ENCODE data around the gene FAM193B. TPM values are rescaled to one million over a fixed set of nuclear protein-coding genes. Genes with fewer than 3 reads are reported as not detected.

FAM193B gene
- 75.8 and 81.0 TPM in 2 replicates for total RNA-seq

DNA sequence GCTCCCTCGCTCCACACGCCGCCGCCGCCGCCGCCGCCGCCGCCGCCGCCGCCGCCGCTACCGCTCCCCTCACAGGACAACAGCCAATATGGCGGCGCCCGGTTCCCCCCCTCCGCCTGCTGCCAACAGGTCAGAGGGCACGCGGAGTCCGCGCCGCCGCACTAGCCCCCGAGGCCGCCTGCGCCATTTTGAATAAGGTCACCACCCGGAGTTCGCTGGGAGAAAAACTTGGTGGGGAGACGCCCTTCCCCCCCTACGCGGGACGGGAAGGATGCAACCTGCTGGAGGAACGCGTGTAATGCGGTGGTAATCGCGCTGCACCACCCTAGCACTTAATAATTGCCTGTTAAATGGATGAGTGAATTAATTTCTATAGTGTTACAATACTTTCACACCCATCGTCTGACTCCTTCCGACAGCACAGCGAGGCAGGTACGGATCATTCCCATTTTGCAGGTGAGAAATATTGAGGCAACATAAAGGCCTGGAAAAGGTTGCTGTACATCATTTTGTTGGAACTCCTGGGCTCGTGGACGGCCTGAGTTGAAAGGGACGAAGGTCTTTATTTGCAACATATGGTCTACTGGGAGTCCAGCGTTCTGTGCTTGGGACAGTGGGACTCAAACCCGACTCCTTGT lies at the start of gene FAM193B:
FAM193B (minus strand) TSS at position 90 of the 638 bp plus-strand sequence. CDS start 105 bp downstream, outside the sequence.
- Mint-ChIP-seq H3K27ac (peak within 1 kb of the TSS; percentile 58), H3K27me3 (ENCODE audit: low read depth) (no peaks in the 10 kb centered on the region), H3K9me3 (no peaks in the 10 kb centered on the region), H3K36me3 (ENCODE audit: low read depth) (peaks cover 16% of the 10 kb centered on the region), H3K4me3 (ENCODE audit: low read depth) (peak within 1 kb of the TSS; percentile 82), H3K4me1 (ENCODE audit: low read depth) (peaks cover 32% of the 10 kb centered on the region)
- intact Hi-C loops (cut with micrococcal nuclease), result loop anchor here (1.0 to 2.0 kb wide), 2 partner anchors 38 kb away; partner anchors contain the start of genes DDX41 and TMED9
- peak; percentile 94 for DNase-seq (ENCODE audit: low spot score)

DNA sequence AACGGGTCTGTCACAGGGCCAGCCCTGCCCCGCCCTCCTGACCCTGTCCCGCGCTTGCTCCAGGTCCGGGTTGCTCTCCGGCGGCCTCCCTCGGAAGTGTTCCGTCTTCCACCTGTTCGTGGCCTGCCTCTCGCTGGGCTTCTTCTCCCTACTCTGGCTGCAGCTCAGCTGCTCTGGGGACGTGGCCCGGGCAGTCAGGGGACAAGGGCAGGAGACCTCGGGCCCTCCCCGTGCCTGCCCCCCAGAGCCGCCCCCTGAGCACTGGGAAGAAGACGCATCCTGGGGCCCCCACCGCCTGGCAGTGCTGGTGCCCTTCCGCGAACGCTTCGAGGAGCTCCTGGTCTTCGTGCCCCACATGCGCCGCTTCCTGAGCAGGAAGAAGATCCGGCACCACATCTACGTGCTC lies 49.8 kb upstream of the FAM193B start:
- H3K9me3 Mint-ChIP-seq, result no peaks in the 10 kb centered on the region

GRCh38 chr5:177603631-177604030 lies 49.3 kb upstream of the FAM193B start:
- Mint-ChIP-seq H3K36me3 (ENCODE audit: low read depth) (peaks cover 4% of the 10 kb centered on the region), H3K4me3 (ENCODE audit: low read depth) (no peak overlapping the region), H3K9me3 (no peaks in the 10 kb centered on the region), H3K27me3 (ENCODE audit: low read depth) (no peaks in the 10 kb centered on the region), H3K27ac (no peak overlapping the region), H3K4me1 (ENCODE audit: low read depth) (peaks cover 10% of the 10 kb centered on the region)
- no peak for DNase-seq (ENCODE audit: low spot score)
- intact Hi-C loops (cut with micrococcal nuclease), result no loop called here

More for the DNA sequence above, 49.8 kb upstream of the FAM193B start:
- H3K36me3 Mint-ChIP-seq (ENCODE audit: low read depth), result peaks cover 4% of the 10 kb centered on the region
- no peak overlapping the region for H3K4me3 Mint-ChIP-seq (ENCODE audit: low read depth)
- intact Hi-C loops (cut with micrococcal nuclease), result no loop called here
- peaks cover 8% of the 10 kb centered on the region for H3K4me1 Mint-ChIP-seq (ENCODE audit: low read depth)
- H3K27ac Mint-ChIP-seq, result no peak overlapping the region
- no peaks in the 10 kb centered on the region for H3K27me3 Mint-ChIP-seq (ENCODE audit: low read depth)
- DNase-seq (ENCODE audit: low spot score), result no peak

- DNase-seq (ENCODE audit: low spot score), result no peak
- Mint-ChIP-seq H3K36me3 (ENCODE audit: low read depth) (peaks cover 8% of the 10 kb centered on the region), H3K4me1 (ENCODE audit: low read depth) (peaks cover 14% of the 10 kb centered on the region), H3K9me3 (no peaks in the 10 kb centered on the region), H3K27me3 (ENCODE audit: low read depth) (no peaks in the 10 kb centered on the region), H3K4me3 (ENCODE audit: low read depth) (no peak overlapping the region), H3K27ac (no peak overlapping the region)
- intact Hi-C loops (cut with micrococcal nuclease), result no loop called here
These were observed 48.1 kb upstream of the FAM193B start for GRCh38 chr5:177602458-177602830.

DNA sequence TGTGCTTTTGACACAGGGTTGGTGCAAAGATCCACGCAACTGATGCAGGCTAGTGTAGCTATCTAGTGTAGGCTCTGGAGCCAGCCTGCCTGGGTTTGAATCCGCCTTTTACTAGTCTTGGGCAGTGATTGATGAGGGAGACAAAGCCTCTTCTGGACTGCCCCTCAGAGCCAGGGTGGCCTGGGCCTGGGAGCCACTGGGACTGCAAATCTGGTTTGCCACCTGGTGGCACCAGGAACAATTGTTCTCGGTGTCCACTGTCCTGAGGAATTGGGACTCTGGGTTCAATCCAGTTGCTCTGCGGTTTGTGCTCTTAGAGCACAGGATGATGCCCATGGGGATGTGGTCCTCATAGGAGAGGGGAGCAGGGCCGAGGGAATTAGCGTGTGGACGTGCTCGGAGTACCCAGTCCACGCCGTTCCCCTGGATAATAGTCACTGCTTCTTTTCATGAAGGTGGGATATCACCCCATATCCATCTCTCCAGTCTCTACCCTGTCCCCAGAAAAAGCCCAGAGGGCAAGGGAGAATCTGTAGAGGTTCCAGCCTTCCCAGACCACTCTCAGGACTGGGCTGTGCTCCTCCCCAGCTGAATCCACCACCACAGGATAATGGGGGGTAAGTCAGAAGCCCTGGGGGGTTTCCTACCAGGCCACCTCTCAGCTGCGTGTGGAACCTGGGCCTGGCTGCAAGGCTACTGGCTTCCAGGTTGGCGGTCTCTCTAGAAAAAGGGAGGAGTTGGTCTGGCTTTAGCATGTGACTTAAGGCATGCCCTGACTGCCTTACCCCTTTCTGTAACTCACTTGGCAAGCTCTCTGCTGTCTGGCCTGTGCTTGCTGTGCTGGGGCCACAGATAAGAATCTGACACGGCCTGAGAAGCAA lies 47.5 kb upstream of the FAM193B start:
- Mint-ChIP-seq H3K27me3 (ENCODE audit: low read depth) (no peaks in the 10 kb centered on the region), H3K4me1 (ENCODE audit: low read depth) (peaks cover 14% of the 10 kb centered on the region), H3K36me3 (ENCODE audit: low read depth) (peaks cover 9% of the 10 kb centered on the region), H3K9me3 (no peaks in the 10 kb centered on the region), H3K4me3 (ENCODE audit: low read depth) (peak overlapping the region; percentile 92), H3K27ac (no peak overlapping the region)
- intact Hi-C loops (cut with micrococcal nuclease), result loop anchor here (2.0 kb wide), 1 partner anchor 85 kb away; the partner anchor contains the start of gene DDX41
- DNase-seq (ENCODE audit: low spot score), result no peak

GRCh38 chr5:177601126-177601525 lies 46.8 kb upstream of the FAM193B start:
- DNase-seq (ENCODE audit: low spot score), result no peak
- Mint-ChIP-seq H3K36me3 (ENCODE audit: low read depth) (peaks cover 12% of the 10 kb centered on the region), H3K27ac (peak overlapping the region; percentile 83), H3K27me3 (ENCODE audit: low read depth) (no peaks in the 10 kb centered on the region), H3K9me3 (no peaks in the 10 kb centered on the region), H3K4me3 (ENCODE audit: low read depth) (peak overlapping the region; percentile 92), H3K4me1 (ENCODE audit: low read depth) (peaks cover 14% of the 10 kb centered on the region)
- intact Hi-C loops (cut with micrococcal nuclease), result loop anchor here (2.0 kb wide), 1 partner anchor 84 kb away; the partner anchor contains the start of gene DDX41

- DNase-seq (ENCODE audit: low spot score), result no peak
- Mint-ChIP-seq H3K4me1 (ENCODE audit: low read depth) (peaks cover 14% of the 10 kb centered on the region), H3K27ac (peak overlapping the region; percentile 83), H3K4me3 (ENCODE audit: low read depth) (peak overlapping the region; percentile 92), H3K9me3 (no peaks in the 10 kb centered on the region), H3K27me3 (ENCODE audit: low read depth) (no peaks in the 10 kb centered on the region), H3K36me3 (ENCODE audit: low read depth) (peaks cover 18% of the 10 kb centered on the region)
- intact Hi-C loops (cut with micrococcal nuclease), result loop anchor here (1.0 to 2.0 kb wide), 2 partner anchors 8 to 84 kb away; partner anchors contain the start of genes DDX41 and TMED9
These were observed 46.2 kb upstream of the FAM193B start for GRCh38 chr5:177600508-177601018.

- Mint-ChIP-seq H3K4me3 (ENCODE audit: low read depth) (peak within 1 kb of the TSS; percentile 92), H3K27ac (peak within 1 kb of the TSS; percentile 83), H3K4me1 (ENCODE audit: low read depth) (peaks cover 14% of the 10 kb centered on the region), H3K36me3 (ENCODE audit: low read depth) (peaks cover 22% of the 10 kb centered on the region), H3K9me3 (no peaks in the 10 kb centered on the region), H3K27me3 (ENCODE audit: low read depth) (no peaks in the 10 kb centered on the region)
- DNase-seq (ENCODE audit: low spot score), result peak; percentile 79
- intact Hi-C loops (cut with micrococcal nuclease), result loop anchor here (1.0 to 10.0 kb wide), 3 partner anchors 8 to 605 kb away; partner anchors contain the start of genes DDX41, HNRNPAB and TMED9
These were observed 45.6 kb upstream of the FAM193B start, which contains the start of gene B4GALT7 for GRCh38 chr5:177599731-177600507. B4GALT7 (plus strand) TSS chr5:177600132; CDS start chr5:177600211, 79 bp downstream.

- DNase-seq (ENCODE audit: low spot score), result no peak
- intact Hi-C loops (cut with micrococcal nuclease), result loop anchor here (10.0 kb wide), 1 partner anchor 606 kb away; the partner anchor contains the start of gene HNRNPAB
- H3K4me1 Mint-ChIP-seq (ENCODE audit: low read depth), result peaks cover 14% of the 10 kb centered on the region
- H3K27me3 Mint-ChIP-seq (ENCODE audit: low read depth), result no peaks in the 10 kb centered on the region
- peaks cover 36% of the 10 kb centered on the region for H3K36me3 Mint-ChIP-seq (ENCODE audit: low read depth)
- H3K4me3 Mint-ChIP-seq (ENCODE audit: low read depth), result peak overlapping the region; percentile 74
- H3K9me3 Mint-ChIP-seq, result no peaks in the 10 kb centered on the region
- H3K27ac Mint-ChIP-seq, result peak overlapping the region; percentile 38
These were observed 44.1 kb upstream of the FAM193B start for GRCh38 chr5:177598477-177598876.

- Mint-ChIP-seq H3K4me1 (ENCODE audit: low read depth) (peaks cover 18% of the 10 kb centered on the region), H3K27me3 (ENCODE audit: low read depth) (no peaks in the 10 kb centered on the region), H3K27ac (no peak overlapping the region), H3K36me3 (ENCODE audit: low read depth) (peaks cover 52% of the 10 kb centered on the region), H3K4me3 (ENCODE audit: low read depth) (no peak overlapping the region), H3K9me3 (no peaks in the 10 kb centered on the region)
- no peak for DNase-seq (ENCODE audit: low spot score)
- intact Hi-C loops (cut with micrococcal nuclease), result loop anchor here (10.0 kb wide), 1 partner anchor 608 kb away; the partner anchor contains the start of gene HNRNPAB
These were observed 42.4 kb upstream of the FAM193B start for GRCh38 chr5:177596775-177597238.

DNA sequence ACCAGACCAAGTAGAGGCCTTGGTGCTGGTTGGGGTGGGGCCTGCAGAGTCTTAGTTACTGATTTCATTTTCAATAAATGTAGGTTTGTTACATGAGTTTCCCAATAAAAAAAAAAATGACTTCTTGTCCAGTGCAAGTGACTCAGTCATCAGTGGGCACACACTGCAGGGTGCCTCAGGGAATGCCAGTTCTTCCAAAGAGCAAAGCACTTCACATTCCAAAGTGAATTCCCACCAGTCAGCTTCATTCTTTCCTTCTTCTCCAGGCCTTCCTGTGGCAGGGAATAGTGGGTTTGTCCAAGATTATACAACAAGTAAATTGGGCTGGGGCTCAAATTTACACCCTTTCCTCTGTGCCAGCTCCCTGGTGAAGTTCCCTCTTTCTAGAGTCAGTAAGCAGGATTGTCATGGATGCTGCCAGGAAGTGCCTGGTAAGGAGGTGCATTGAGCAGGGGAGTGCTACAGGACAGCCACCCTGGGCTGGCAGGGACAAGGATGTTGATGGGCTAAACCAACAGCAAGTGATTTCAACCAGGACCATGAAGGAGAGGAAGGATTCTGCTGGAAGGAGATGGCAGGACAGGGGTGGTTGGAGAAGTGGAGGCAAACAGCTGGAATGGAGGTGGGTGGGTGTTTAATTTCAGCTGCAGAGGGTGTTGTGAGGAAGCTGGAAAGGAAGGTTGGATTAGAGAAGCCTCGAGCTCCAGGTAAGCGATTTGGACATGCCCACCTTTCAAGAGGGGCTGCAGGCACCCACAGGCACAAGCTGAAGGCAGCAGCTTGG lies 41.8 kb upstream of the FAM193B start:
- no peak for DNase-seq (ENCODE audit: low spot score)
- peaks cover 52% of the 10 kb centered on the region for H3K36me3 Mint-ChIP-seq (ENCODE audit: low read depth)
- H3K27ac Mint-ChIP-seq, result no peak overlapping the region
- peaks cover 24% of the 10 kb centered on the region for H3K4me1 Mint-ChIP-seq (ENCODE audit: low read depth)
- no peaks in the 10 kb centered on the region for H3K27me3 Mint-ChIP-seq (ENCODE audit: low read depth)
- no peak overlapping the region for H3K4me3 Mint-ChIP-seq (ENCODE audit: low read depth)
- no peaks in the 10 kb centered on the region for H3K9me3 Mint-ChIP-seq
- intact Hi-C loops (cut with micrococcal nuclease), result loop anchor here (10.0 kb wide), 1 partner anchor 609 kb away; the partner anchor contains the start of gene HNRNPAB

Data from activated T-helper 2 cell treated with anti-CD3 and anti-CD28 coated beads, Interferon-gamma antibody, Interleukin-2, Interleukin-4, amounts not matched to agents 10 μg/mL and 5 μg/mL and 100 μg/mL, durations not matched to agents 14 hours and 24 hours and 36 hours (primary cell).